Measurements from ENCODE around the gene SNX32.
"Not testable (repeated sequence)": the region's sequence is repeated elsewhere in the genome, so short reads cannot be mapped to it uniquely, and the experiment has no call there.

Gene SNX32

DNA sequence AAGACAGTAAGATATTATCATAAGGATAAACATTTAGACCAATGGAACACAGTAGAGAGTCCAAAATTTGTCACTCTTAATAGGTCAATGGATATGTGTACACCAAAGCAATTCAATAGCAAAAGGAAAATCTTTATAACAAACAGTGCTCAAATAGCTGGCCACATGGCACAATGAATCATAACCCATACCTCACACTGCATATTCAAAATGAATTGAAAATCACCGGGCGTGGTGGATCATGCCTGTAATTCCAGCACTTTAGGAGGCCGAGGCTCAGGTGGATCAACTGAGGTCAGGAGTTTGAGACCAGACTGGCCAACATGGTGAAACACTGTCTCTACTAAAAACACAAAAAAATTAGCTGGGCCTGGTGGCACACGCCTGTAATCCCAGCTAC is 8.4 kb downstream of the SNX32 start:
- H3K4me3 ChIP-seq (IDR thresholded peaks at IDR 0.05; ENCODE audit: insufficient read depth, low read depth, low read length): no peak overlapping the region
- H3K79me2 ChIP-seq (ENCODE audit: insufficient read depth, low read depth): no peaks in the 10 kb centered on the region
- no peaks in the 10 kb centered on the region for H3K36me3 ChIP-seq (ENCODE audit: insufficient read depth)
- H3K27ac ChIP-seq: no peak overlapping the region
- no peak overlapping the region for H3K4me2 ChIP-seq
- TF ChIP-seq CTCF (conservative IDR thresholded peaks at IDR 0.05; ENCODE audit: low read depth, low read length): no peak
- no peak overlapping the region for H2AFZ ChIP-seq (ENCODE audit: low read depth)
- no peak overlapping the region for H3K9ac ChIP-seq
- H3K4me1 ChIP-seq (ENCODE audit: low read depth, poor library complexity, severe bottlenecking): no peaks in the 10 kb centered on the region
- H3K27me3 ChIP-seq (ENCODE audit: insufficient read depth, low read depth): no peaks in the 10 kb centered on the region
- H4K20me1 ChIP-seq (ENCODE audit: insufficient read depth): no peaks in the 10 kb centered on the region

DNA sequence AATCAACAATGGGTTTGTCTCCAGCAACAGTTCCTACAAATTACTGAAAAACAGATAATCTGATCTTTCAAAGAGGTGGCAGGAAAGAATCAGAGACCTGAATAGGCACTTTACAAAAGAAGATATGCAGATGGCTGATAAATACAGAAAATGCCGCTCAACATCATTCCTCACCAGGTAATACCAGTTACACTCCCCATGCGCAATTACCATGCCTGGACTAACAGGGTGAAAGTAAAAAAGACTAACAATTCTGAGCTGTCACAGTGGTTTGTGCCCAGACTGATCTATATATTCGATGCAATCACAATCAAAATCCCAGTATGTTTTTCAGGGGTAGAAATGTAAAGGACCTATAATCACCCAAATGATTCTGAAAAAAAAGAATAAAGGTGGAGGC is 10.0 kb downstream of the SNX32 start:
- H3K4me2 ChIP-seq: no peak overlapping the region
- TF ChIP-seq CTCF (conservative IDR thresholded peaks at IDR 0.05; ENCODE audit: low read depth, low read length): no peak
- H3K79me2 ChIP-seq (ENCODE audit: insufficient read depth, low read depth): no peaks in the 10 kb centered on the region
- H2AFZ ChIP-seq (ENCODE audit: low read depth): no peak overlapping the region
- no peak overlapping the region for H3K4me3 ChIP-seq (IDR thresholded peaks at IDR 0.05; ENCODE audit: insufficient read depth, low read depth, low read length)
- H3K36me3 ChIP-seq (ENCODE audit: insufficient read depth): no peaks in the 10 kb centered on the region
- H3K27ac ChIP-seq: no peak overlapping the region
- no peaks in the 10 kb centered on the region for H4K20me1 ChIP-seq (ENCODE audit: insufficient read depth)
- H3K4me1 ChIP-seq (ENCODE audit: low read depth, poor library complexity, severe bottlenecking): no peaks in the 10 kb centered on the region
- H3K27me3 ChIP-seq (ENCODE audit: insufficient read depth, low read depth): no peaks in the 10 kb centered on the region
- no peak overlapping the region for H3K9ac ChIP-seq

DNA sequence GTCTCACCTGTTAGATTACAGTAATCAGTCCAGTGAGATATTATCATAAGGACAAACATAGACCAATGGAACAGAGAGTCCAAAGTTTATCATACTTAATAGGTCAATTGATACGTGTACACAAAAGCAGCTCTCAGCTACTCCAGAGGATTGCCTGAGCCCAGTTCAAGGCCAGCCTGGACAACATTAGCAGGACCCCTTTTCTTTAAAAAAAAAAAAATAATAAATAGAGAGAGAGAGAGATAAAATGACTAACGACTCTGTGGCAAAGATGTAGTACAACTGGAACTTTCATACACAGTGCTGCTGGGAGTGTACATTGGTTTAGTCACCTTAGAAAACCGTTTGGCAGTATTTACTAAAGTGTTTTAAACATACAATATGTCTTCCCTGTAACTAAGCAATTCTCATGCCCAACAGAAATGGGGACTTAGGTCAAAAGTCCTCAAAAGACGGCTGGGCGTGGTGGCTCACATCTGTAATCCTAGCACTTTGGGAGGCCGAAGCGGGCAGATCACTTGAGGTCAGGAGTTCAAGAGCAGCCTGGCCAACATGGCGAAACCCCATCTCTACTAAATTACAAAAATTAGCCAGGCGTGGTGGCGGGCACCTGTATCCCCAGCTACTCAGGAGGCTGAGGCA is 10.6 kb downstream of the SNX32 start:
- H3K4me2 ChIP-seq: no peak overlapping the region
- H3K4me1 ChIP-seq (ENCODE audit: low read depth, poor library complexity, severe bottlenecking): no peaks in the 10 kb centered on the region
- no peaks in the 10 kb centered on the region for H3K36me3 ChIP-seq (ENCODE audit: insufficient read depth)
- no peak overlapping the region for H2AFZ ChIP-seq (ENCODE audit: low read depth)
- no peaks in the 10 kb centered on the region for H3K79me2 ChIP-seq (ENCODE audit: insufficient read depth, low read depth)
- H3K27me3 ChIP-seq (ENCODE audit: insufficient read depth, low read depth): no peaks in the 10 kb centered on the region
- TF ChIP-seq CTCF (conservative IDR thresholded peaks at IDR 0.05; ENCODE audit: low read depth, low read length): no peak
- no peak overlapping the region for H3K4me3 ChIP-seq (IDR thresholded peaks at IDR 0.05; ENCODE audit: insufficient read depth, low read depth, low read length)
- no peak overlapping the region for H3K27ac ChIP-seq
- H4K20me1 ChIP-seq (ENCODE audit: insufficient read depth): no peaks in the 10 kb centered on the region
- no peak overlapping the region for H3K9ac ChIP-seq

GRCh38 chr11:65847746-65848145 is 14.0 kb downstream of the SNX32 start:
- H3K27me3 ChIP-seq (ENCODE audit: insufficient read depth, low read depth): no peaks in the 10 kb centered on the region
- TF ChIP-seq CTCF (conservative IDR thresholded peaks at IDR 0.05; ENCODE audit: low read depth, low read length): no peak
- no peaks in the 10 kb centered on the region for H3K4me1 ChIP-seq (ENCODE audit: low read depth, poor library complexity, severe bottlenecking)
- H3K36me3 ChIP-seq (ENCODE audit: insufficient read depth): no peaks in the 10 kb centered on the region
- no peak overlapping the region for H3K27ac ChIP-seq
- no peak overlapping the region for H2AFZ ChIP-seq (ENCODE audit: low read depth)
- H3K9ac ChIP-seq: no peak overlapping the region
- H3K79me2 ChIP-seq (ENCODE audit: insufficient read depth, low read depth): no peaks in the 10 kb centered on the region
- H3K4me2 ChIP-seq: no peak overlapping the region
- no peak overlapping the region for H3K4me3 ChIP-seq (IDR thresholded peaks at IDR 0.05; ENCODE audit: insufficient read depth, low read depth, low read length)
- H4K20me1 ChIP-seq (ENCODE audit: insufficient read depth): no peaks in the 10 kb centered on the region

DNA sequence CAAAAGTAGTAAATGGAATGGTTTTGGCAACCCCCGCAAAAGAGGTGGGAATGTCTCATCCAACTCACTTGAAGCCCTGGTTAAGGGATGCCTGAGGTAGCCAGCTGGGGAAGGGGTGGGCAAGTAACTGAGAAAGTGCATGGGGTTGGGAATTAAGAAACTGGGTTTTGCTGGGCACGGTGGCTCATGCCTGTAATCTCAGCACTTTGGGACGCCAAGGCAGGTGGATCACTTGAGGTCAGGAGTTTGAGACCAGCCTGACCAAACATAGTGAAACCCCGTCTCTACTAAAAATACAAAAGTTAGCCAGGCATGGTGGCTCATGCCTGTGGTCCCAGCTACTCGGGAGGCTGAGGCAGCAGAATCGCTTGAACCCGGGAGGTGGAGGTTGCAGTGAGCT is 14.9 kb downstream of the SNX32 start:
- not testable (repeated sequence) for H3K27ac ChIP-seq; H3K27me3 ChIP-seq (ENCODE audit: insufficient read depth, low read depth); H4K20me1 ChIP-seq (ENCODE audit: insufficient read depth); H3K4me1 ChIP-seq (ENCODE audit: low read depth, poor library complexity, severe bottlenecking); H3K36me3 ChIP-seq (ENCODE audit: insufficient read depth); H3K4me3 ChIP-seq (IDR thresholded peaks at IDR 0.05; ENCODE audit: insufficient read depth, low read depth, low read length); H2AFZ ChIP-seq (ENCODE audit: low read depth); H3K4me2 ChIP-seq; H3K9ac ChIP-seq; H3K79me2 ChIP-seq (ENCODE audit: insufficient read depth, low read depth)

Data from KMS-11 (cell line).